IPS-18c (cell line): Measurements from ENCODE around the gene TMEM209.
A peak's percentile ranks its signal among the peaks of the same experiment; 100 is the strongest.
"Not testable (repeated sequence)": the region's sequence is repeated elsewhere in the genome, so short reads cannot be mapped to it uniquely, and the experiment has no call there.

ENCODE experiments used
- H3K4me3 ChIP-seq: 2 replicates; pipeline ENCODE4 v1.7.0; 2013; ENCODE audit warnings: low read depth, mild to moderate bottlenecking, low read length, moderate library complexity; ENCODE audit not compliant: insufficient read depth
- H3K9me3 ChIP-seq: one replicate; pipeline ENCODE4 v1.6.1; 2013; ENCODE audit warnings: mild to moderate bottlenecking, low read length, moderate library complexity; ENCODE audit not compliant: control insufficient read depth, insufficient read depth

Gene TMEM209

GRCh38 chr7:130205084-130205947, at the start of gene TMEM209:
TSS of gene TMEM209 (minus strand) at chr7:130205406. CDS start at chr7:130205375, 31 bp downstream.
- H3K4me3 ChIP-seq, result peak within 1 kb of the TSS; percentile 93
- no peaks in the 10 kb centered on the region for H3K9me3 ChIP-seq

GRCh38 chr7:130254555-130254954, 49.3 kb upstream of the TMEM209 start:
- H3K9me3 ChIP-seq, result peaks cover 5% of the 10 kb centered on the region
- H3K4me3 ChIP-seq, result no peak overlapping the region

- H3K9me3 ChIP-seq, H3K4me3 ChIP-seq: not testable (repeated sequence)
Observed at GRCh38 chr7:130249626-130250025, 44.4 kb upstream of the TMEM209 start.

- not testable (repeated sequence) for H3K4me3 ChIP-seq, H3K9me3 ChIP-seq
Observed at GRCh38 chr7:130248842-130249241, 43.6 kb upstream of the TMEM209 start.

GRCh38 chr7:130246491-130246890, 41.3 kb upstream of the TMEM209 start:
- H3K9me3 ChIP-seq, H3K4me3 ChIP-seq: not testable (repeated sequence)

GRCh38 chr7:130243486-130243885, 38.3 kb upstream of the TMEM209 start:
- not testable (repeated sequence) for H3K4me3 ChIP-seq, H3K9me3 ChIP-seq

- H3K9me3 ChIP-seq, result no peaks in the 10 kb centered on the region
- no peak overlapping the region for H3K4me3 ChIP-seq
Observed at GRCh38 chr7:130242198-130243014, 37.2 kb upstream of the TMEM209 start.

- H3K4me3 ChIP-seq, result no peak overlapping the region
- H3K9me3 ChIP-seq, result no peaks in the 10 kb centered on the region
Observed at GRCh38 chr7:130240240-130240639, 35.0 kb upstream of the TMEM209 start.

- not testable (repeated sequence) for H3K4me3 ChIP-seq, H3K9me3 ChIP-seq
Observed at GRCh38 chr7:130236361-130236760, 31.2 kb upstream of the TMEM209 start.

- Histone ChIP-seq H3K4me3 (no peak overlapping the region), H3K9me3 (no peaks in the 10 kb centered on the region)
Observed at GRCh38 chr7:130234078-130234477, 28.9 kb upstream of the TMEM209 start.

GRCh38 chr7:130232209-130232608, 27.0 kb upstream of the TMEM209 start:
- H3K9me3 ChIP-seq, result no peaks in the 10 kb centered on the region

GRCh38 chr7:130231792-130232191, 26.6 kb upstream of the TMEM209 start:
- H3K9me3 ChIP-seq, result no peaks in the 10 kb centered on the region
- H3K4me3 ChIP-seq, result no peak overlapping the region

More at GRCh38 chr7:130232209-130232608, 27.0 kb upstream of the TMEM209 start:
- no peak overlapping the region for H3K4me3 ChIP-seq

GRCh38 chr7:130229981-130230380, 24.8 kb upstream of the TMEM209 start:
- H3K9me3 ChIP-seq, H3K4me3 ChIP-seq: not testable (repeated sequence)

GRCh38 chr7:130228840-130229502, 23.8 kb upstream of the TMEM209 start:
- Histone ChIP-seq H3K9me3 (no peaks in the 10 kb centered on the region), H3K4me3 (no peak overlapping the region)

GRCh38 chr7:130227883-130228575, 22.8 kb upstream of the TMEM209 start:
- no peaks in the 10 kb centered on the region for H3K9me3 ChIP-seq
- H3K4me3 ChIP-seq, result no peak overlapping the region

GRCh38 chr7:130226333-130226732, 21.1 kb upstream of the TMEM209 start:
- H3K4me3 ChIP-seq, result no peak overlapping the region

GRCh38 chr7:130224923-130225322, 19.7 kb upstream of the TMEM209 start:
- H3K9me3 ChIP-seq, H3K4me3 ChIP-seq: not testable (repeated sequence)

More at GRCh38 chr7:130226333-130226732, 21.1 kb upstream of the TMEM209 start:
- no peaks in the 10 kb centered on the region for H3K9me3 ChIP-seq
